HCT116 (cell line): Measurements from ENCODE around the gene LRRC31. TPM values are rescaled to one million over a fixed set of nuclear protein-coding genes. Genes with fewer than 3 reads are reported as not detected.

Source experiments
- ATAC-seq: fragments of 200-7000 bp; cut with Tn5 transposase; 2 replicates; pipeline ENCODE4 v1.9.1; 2020; ENCODE audit warnings: mild to moderate bottlenecking, moderate library complexity
- BruUV-seq: library from RNA; stranded (reverse); fragments of 400-500 nt; replicated peaks from 2 replicates; lab custom pipeline; 2021; lab: Mats Ljungman, UMichigan
- CTCF ChIA-PET: fragments of 300-600 bp; sonication (Branson Sonifier 250); formaldehyde crosslinking; loops from one replicate; lab custom pipeline; 2021; ENCODE audit warnings: antibody characterized with exemption; lab: Charles Lee
- POLR2A ChIA-PET: fragments of 300-600, 350-600 bp; sonication (Branson Sonifier 250); formaldehyde crosslinking; loops from one replicate; lab custom pipeline; 2021; ENCODE audit warnings: antibody characterized with exemption; lab: Charles Lee
- RAD21 ChIA-PET, 2 experiments: fragments of 300-600 bp; sonication (Branson Sonifier 250); formaldehyde crosslinking; loops; one replicate each; lab custom pipeline; 2023; ENCODE audit warnings: low total read pairs in 2 of 2; ENCODE audit not compliant: uncharacterized antibody in 2 of 2, unreplicated experiment in 2 of 2, low non-redundant PET in 1 of 2; lab: Charles Lee
- DNase-seq: peaks from one replicate; pipeline ENCODE4 v3.0.0-alpha.2; 2010; ENCODE audit warnings: low read depth, low spot score
- H2AFZ ChIP-seq: fragments of 200-600 bp; shearing (Covaris generic), sonication (generic); 2 replicates; pipeline ENCODE4 v1.6.1; 2017; ENCODE audit warnings: low read depth, mixed run types, mixed read lengths, antibody characterized with exemption, low read length; ENCODE audit not compliant: poor library complexity, severe bottlenecking
- H3K27ac ChIP-seq: 2 replicates; pipeline ENCODE4 v1.5.1; 2012; ENCODE audit warnings: low read depth, low read length
- H3K27me3 ChIP-seq: fragments of 200-600 bp; sonication (generic); 2 replicates; pipeline ENCODE4 v1.6.1; 2016; ENCODE audit warnings: mixed run types, low read length, mixed read lengths; ENCODE audit not compliant: insufficient read depth
- H3K36me3 ChIP-seq, 2 experiments: fragments of 200-500 bp in 1 of 2; fragments of 200-600 bp in 1 of 2; sonication (Bioruptor generic) in 1 of 2; sonication (generic) in 1 of 2; 2 replicates each; pipeline versions ENCODE4 v1.5.1 to v1.6.1; 2014 to 2016; ENCODE audit warnings: low read length in 2 of 2, inconsistent platforms in 1 of 2, mixed read lengths in 1 of 2, mixed run types in 1 of 2; ENCODE audit not compliant: insufficient read depth in 2 of 2, control insufficient read depth in 1 of 2
- H3K4me1 ChIP-seq, 2 experiments: fragments of 200-600 bp in 1 of 2; sonication (generic) in 1 of 2; 2 replicates each; pipeline versions ENCODE4 v1.5.1 to v1.6.1; 2012 to 2017; ENCODE audit warnings: low read length in 2 of 2, inconsistent platforms in 1 of 2, mild to moderate bottlenecking in 1 of 2, mixed read lengths in 1 of 2, mixed run types in 1 of 2, moderate library complexity in 1 of 2; ENCODE audit not compliant: insufficient read depth in 2 of 2, control insufficient read depth in 1 of 2
- H3K4me2 ChIP-seq: fragments of 200-600 bp; sonication (generic); 2 replicates; pipeline ENCODE4 v1.6.1; 2017; ENCODE audit warnings: mixed run types, low read length, mixed read lengths
- H3K4me3 ChIP-seq, 2 experiments: fragments of 200-600 bp in 1 of 2; sonication (generic) in 1 of 2; replicated peaks in 1 of 2; 2 replicates each; pipeline ENCODE4 v1.5.1; 2011 to 2016; ENCODE audit warnings: low read length in 2 of 2, control low read depth in 1 of 2, low read depth in 1 of 2, mild to moderate bottlenecking in 1 of 2, mixed read lengths in 1 of 2, mixed run types in 1 of 2
- H3K79me2 ChIP-seq: fragments of 200-600 bp; sonication (generic); 2 replicates; pipeline ENCODE4 v1.6.1; 2017; ENCODE audit warnings: mild to moderate bottlenecking, mixed run types, low read length, moderate library complexity, mixed read lengths; ENCODE audit not compliant: insufficient read depth
- H3K9ac ChIP-seq: fragments of 200-600 bp; sonication (generic); 2 replicates; pipeline ENCODE4 v1.6.1; 2016; ENCODE audit warnings: low read length, mixed read lengths
- H3K9me2 ChIP-seq: fragments of 200-600 bp; sonication (generic), shearing (Covaris generic); 2 replicates; pipeline ENCODE4 v1.6.1; 2017; ENCODE audit warnings: mixed run types, mild to moderate bottlenecking, moderate library complexity; ENCODE audit not compliant: insufficient read depth
- H3K9me3 ChIP-seq, 2 experiments: fragments of 200-500 bp in 1 of 2; fragments of 200-600 bp in 1 of 2; sonication (Bioruptor generic) in 1 of 2; sonication (generic) in 1 of 2; 2 replicates each; pipeline ENCODE4 v1.6.1; 2014 to 2017; ENCODE audit warnings: low read length in 2 of 2, mixed read lengths in 2 of 2, inconsistent platforms in 1 of 2, low read depth in 1 of 2, mild to moderate bottlenecking in 1 of 2, mixed run types in 1 of 2, moderate library complexity in 1 of 2; ENCODE audit not compliant: control insufficient read depth in 1 of 2, insufficient read depth in 1 of 2
- H4K20me1 ChIP-seq: fragments of 200-600 bp; sonication (generic), shearing (Covaris generic); 2 replicates; pipeline ENCODE4 v1.6.1; 2017; ENCODE audit warnings: mixed run types, mild to moderate bottlenecking, moderate library complexity; ENCODE audit not compliant: insufficient read depth
- ATF3 ChIP-seq: IDR thresholded peaks from 2 replicates; pipeline ENCODE4 v1.6.1; 2012
- CTCF ChIP-seq, 3 experiments: fragments of 200-600 bp in 1 of 3; sonication (generic) in 1 of 3; IDR thresholded peaks in 2 of 3; conservative IDR thresholded peaks in 1 of 3; 2 replicates each; pipeline ENCODE4 v1.5.1; 2012 to 2017; ENCODE audit warnings: low read depth in 2 of 3, low read length in 2 of 3, antibody characterized with exemption in 1 of 3, borderline replicate concordance in 1 of 3, control low read depth in 1 of 3, mild to moderate bottlenecking in 1 of 3, mixed read lengths in 1 of 3, mixed run types in 1 of 3, moderate library complexity in 1 of 3; ENCODE audit not compliant: insufficient read depth in 1 of 3
- EGR1 ChIP-seq: IDR thresholded peaks from 2 replicates; pipeline ENCODE4 v1.6.1; 2012; ENCODE audit warnings: low read depth
- EZH2 ChIP-seq: fragments of 200-600 bp; sonication (generic); IDR thresholded peaks from 2 replicates; pipeline ENCODE4 v1.6.1; 2017; ENCODE audit warnings: antibody characterized with exemption, mixed run types
- EZH2phosphoT487 ChIP-seq: fragments of 200-600 bp; IDR thresholded peaks from 2 replicates; pipeline ENCODE4 v1.6.1; 2018; ENCODE audit warnings: antibody characterized with exemption, borderline replicate concordance
- FOSL1 ChIP-seq: IDR thresholded peaks from 2 replicates; pipeline ENCODE4 v1.6.1; 2012; ENCODE audit warnings: low read depth
- MAX ChIP-seq: IDR thresholded peaks from 2 replicates; pipeline ENCODE4 v1.6.1; 2012
- POLR2AphosphoS5 ChIP-seq: IDR thresholded peaks from 2 replicates; pipeline ENCODE4 v1.6.1; 2011; ENCODE audit warnings: mild to moderate bottlenecking, low read depth, low read length, moderate library complexity
- SP1 ChIP-seq: IDR thresholded peaks from 2 replicates; pipeline ENCODE4 v1.6.1; 2012; ENCODE audit warnings: low read depth
- SRF ChIP-seq: IDR thresholded peaks from 2 replicates; pipeline ENCODE4 v1.6.1; 2012; ENCODE audit warnings: low read depth
- ZFX ChIP-seq: fragments of 450-650 bp; IDR thresholded peaks from 2 replicates; pipeline ENCODE4 v1.6.1; 2017
- ZNF274 ChIP-seq: fragments of 200-500 bp; sonication (Bioruptor generic); IDR thresholded peaks from 2 replicates; pipeline ENCODE4 v1.6.1; 2014; ENCODE audit warnings: mild to moderate bottlenecking, low read depth, low read length, inconsistent platforms
- intact Hi-C: fragments of 100-400 bp; cut with micrococcal nuclease; formaldehyde crosslinking; loops from 2 replicates; pipeline ENCODE4 v1.10.0; 2022
- total RNA-seq: library from RNA; stranded (reverse); gene quantifications from one replicate; pipeline ENCODE4 v1.2.1, GENCODE V29; 2021; ENCODE audit not compliant: unreplicated experiment

The LRRC31 gene
- total RNA-seq, 1 experiment from 2014 or later, result not detected

- ChIA-PET POLR2A (no interaction called here), CTCF (no interaction called here), RAD21 (no interaction called here)
- Histone ChIP-seq H3K79me2 (no peaks in the 10 kb centered on the region), H3K36me3 (no peaks in the 10 kb centered on the region), H4K20me1 (no peaks in the 10 kb centered on the region), H3K4me2 (peak overlapping the region; percentile 8; the same call in 1 of the 2 replicates), H3K9me3 (no peaks in the 10 kb centered on the region), H3K27ac (no peak overlapping the region), H3K9ac (no peak overlapping the region), H3K27me3 (no peaks in the 10 kb centered on the region), H3K9me2 (no peaks in the 10 kb centered on the region), H3K4me1 (peaks cover 0 to 7% of the 10 kb centered on the region in 2 experiments; a peak in 2 of 4 replicates), H3K4me3 (no peak overlapping the region), H2AFZ (no peak overlapping the region)
- no TSS peak for BruUV-seq
- TF ChIP-seq ZFX (no peak), EZH2phosphoT487 (no peak), SP1 (no peak), CTCF (IDR thresholded peaks at IDR 0.05 in 2 of 3, conservative IDR thresholded peaks at IDR 0.05 in 1 of 3; ENCODE audit: borderline replicate concordance in 1 of 3, insufficient read depth in 1 of 3, low read depth in 2 of 3, low read length in 2 of 3) (no peak), EZH2 (no peak), FOSL1 (0 out of 2 replicates have a peak, but pooled peaks have one; percentile 8)
- intact Hi-C loops, result no loop called here
- DNase-seq (peak; percentile 8), ATAC-seq (peak; percentile 72; the same call in 1 of the 2 replicates)
Measured at GRCh38 chr3:169846458-169847193, 23.1 kb downstream of the LRRC31 start.

GRCh38 chr3:169842960-169843359, 26.8 kb downstream of the LRRC31 start:
- H3K9ac ChIP-seq, result no peak overlapping the region
- no peaks in the 10 kb centered on the region for H3K9me3 ChIP-seq
- ChIA-PET RAD21 (no interaction called here), POLR2A (no interaction called here), CTCF (no interaction called here)
- H3K36me3 ChIP-seq, result no peaks in the 10 kb centered on the region
- H3K4me2 ChIP-seq, result no peak overlapping the region
- H3K9me2 ChIP-seq, result no peaks in the 10 kb centered on the region
- no peak overlapping the region for H3K27ac ChIP-seq
- H3K79me2 ChIP-seq, result no peaks in the 10 kb centered on the region
- peaks cover 0 to 7% of the 10 kb centered on the region in 2 experiments; a peak in 2 of 4 replicates for H3K4me1 ChIP-seq
- DNase-seq (no peak), ATAC-seq (no peak)
- H2AFZ ChIP-seq, result no peak overlapping the region
- no peaks in the 10 kb centered on the region for H3K27me3 ChIP-seq
- no TSS peak for BruUV-seq
- no peaks in the 10 kb centered on the region for H4K20me1 ChIP-seq
- no peak overlapping the region for H3K4me3 ChIP-seq
- intact Hi-C loops, result no loop called here
- TF ChIP-seq ZNF274 (no peak), SRF (no peak), ATF3 (no peak), EGR1 (no peak), MAX (no peak), POLR2AphosphoS5 (no peak)
